Keratinocyte (primary cell): ENCODE measurements around the gene CASP10. TPM values are rescaled to one million over a fixed set of nuclear protein-coding genes. Genes with fewer than 3 reads are reported as not detected.

Experiments used
- DNase-seq: peaks from one replicate; pipeline ENCODE4 v3.0.0-alpha.2; 2011; ENCODE audit warnings: low read depth, missing footprints, low spot score
- FAIRE-seq: peaks from 2 replicates; lab custom pipeline; 2011; peaks lifted over from hg19 to GRCh38; lab: Jason Lieb, UNC
- H2AFZ ChIP-seq: 2 replicates; pipeline ENCODE4 v1.6.0; 2012; ENCODE audit warnings: low read length, control low read depth, inconsistent platforms; ENCODE audit not compliant: control insufficient read depth
- H3K27ac ChIP-seq: 2 replicates; pipeline ENCODE4 v1.5.1; 2011; ENCODE audit warnings: low read length; ENCODE audit not compliant: control insufficient read depth, insufficient read depth
- H3K27me3 ChIP-seq: 3 replicates; pipeline ENCODE4 v1.6.0; 2011; ENCODE audit warnings: low read length; ENCODE audit not compliant: control insufficient read depth, insufficient read depth; ENCODE audit errors: extremely low read depth
- H3K36me3 ChIP-seq, 2 experiments: 2 replicates in 1 of 2; 3 replicates in 1 of 2; pipeline ENCODE4 v1.5.1; 2011; ENCODE audit warnings: low read length in 2 of 2, mild to moderate bottlenecking in 1 of 2; ENCODE audit not compliant: control insufficient read depth in 2 of 2, insufficient read depth in 2 of 2; ENCODE audit errors: extremely low read depth in 1 of 2
- H3K4me1 ChIP-seq: 3 replicates; pipeline ENCODE4 v1.5.1; 2011; ENCODE audit warnings: low read length; ENCODE audit not compliant: control insufficient read depth, insufficient read depth; ENCODE audit errors: extremely low read depth
- H3K4me2 ChIP-seq: 3 replicates; pipeline ENCODE4 v1.6.0; 2011; ENCODE audit warnings: low read depth, low read length; ENCODE audit not compliant: control insufficient read depth, insufficient read depth; ENCODE audit errors: extremely low read depth
- H3K4me3 ChIP-seq, 3 experiments: fragments of 200-600 bp in 1 of 3; sonication (generic) in 1 of 3; 2 replicates in 2 of 3; 3 replicates in 1 of 3; pipeline ENCODE4 v1.5.1; 2011 to 2016; ENCODE audit warnings: low read length in 3 of 3, mild to moderate bottlenecking in 3 of 3, control low read depth in 2 of 3, inconsistent platforms in 1 of 3, low read depth in 1 of 3, mixed read lengths in 1 of 3, mixed run types in 1 of 3, moderate library complexity in 1 of 3; ENCODE audit not compliant: control insufficient read depth in 2 of 3, insufficient read depth in 2 of 3; ENCODE audit errors: extremely low read depth in 1 of 3
- H3K79me2 ChIP-seq: 2 replicates; pipeline ENCODE4 v1.6.0; 2012; ENCODE audit warnings: low read length; ENCODE audit not compliant: control insufficient read depth, insufficient read depth
- H3K9ac ChIP-seq: 3 replicates; pipeline ENCODE4 v1.6.0; 2011; ENCODE audit warnings: low read length; ENCODE audit not compliant: control insufficient read depth, insufficient read depth; ENCODE audit errors: extremely low read depth
- H3K9me1 ChIP-seq: 3 replicates; pipeline ENCODE4 v1.6.0; 2011; ENCODE audit warnings: low read length; ENCODE audit not compliant: control insufficient read depth, insufficient read depth; ENCODE audit errors: extremely low read depth
- H3K9me3 ChIP-seq: 2 replicates; pipeline ENCODE4 v1.5.1; 2012; ENCODE audit warnings: low read depth, low read length; ENCODE audit not compliant: control insufficient read depth
- H4K20me1 ChIP-seq: 3 replicates; pipeline ENCODE4 v1.6.0; 2011; ENCODE audit warnings: low read length; ENCODE audit not compliant: control insufficient read depth, insufficient read depth; ENCODE audit errors: extremely low read depth
- EZH2 ChIP-seq: IDR thresholded peaks from one replicate; pipeline ENCODE4 v1.6.1; 2012; ENCODE audit warnings: inconsistent platforms, mild to moderate bottlenecking, low read length, moderate library complexity
- dilution Hi-C: fragments of 300-500 bp; cut with MboI; formaldehyde crosslinking; loops from one replicate; pipeline ENCODE4 v1.7.0; 2020; ENCODE audit warnings: low sequenced_read_pairs; ENCODE audit not compliant: extremely low pct_ligation_motif_present
- polyA plus RNA-seq, 5 experiments: library from polyadenylated mRNA; depleted of rRNA in 3 of 5; stranded (reverse) in 3 of 5; stranded (forward) in 1 of 5; unstranded in 1 of 5; fragments of >200 nt; gene quantifications; 1 replicate in 1 of 5; 2 replicates in 3 of 5; 3 replicates in 1 of 5; pipeline versions ENCODE4 v1.2.1 to v1.2.3, GENCODE V29; 2011 to 2012; ENCODE audit warnings: missing spikeins in 2 of 5, low read depth in 1 of 5, low replicate concordance in 1 of 5
- TF ChIP-seq, protein P1 (sequence below), 3 experiments: IDR thresholded peaks in 1 of 3; conservative IDR thresholded peaks in 1 of 3; optimal IDR thresholded peaks in 1 of 3; 2 replicates in 2 of 3; 3 replicates in 1 of 3; pipeline versions ENCODE3 to v1.5.1; 2011; ENCODE audit warnings: low read length in 3 of 3, mild to moderate bottlenecking in 3 of 3, moderate library complexity in 2 of 3, control low read depth in 1 of 3, inconsistent platforms in 1 of 3; ENCODE audit not compliant: insufficient read depth in 2 of 3; ENCODE audit errors: extremely low read depth in 1 of 3

CASP10 gene
- polyA plus RNA-seq, 1 donor (not counting 4 experiments of a cell fraction or from before 2014, with no cell fraction given) = 7.1 TPM

DNA sequence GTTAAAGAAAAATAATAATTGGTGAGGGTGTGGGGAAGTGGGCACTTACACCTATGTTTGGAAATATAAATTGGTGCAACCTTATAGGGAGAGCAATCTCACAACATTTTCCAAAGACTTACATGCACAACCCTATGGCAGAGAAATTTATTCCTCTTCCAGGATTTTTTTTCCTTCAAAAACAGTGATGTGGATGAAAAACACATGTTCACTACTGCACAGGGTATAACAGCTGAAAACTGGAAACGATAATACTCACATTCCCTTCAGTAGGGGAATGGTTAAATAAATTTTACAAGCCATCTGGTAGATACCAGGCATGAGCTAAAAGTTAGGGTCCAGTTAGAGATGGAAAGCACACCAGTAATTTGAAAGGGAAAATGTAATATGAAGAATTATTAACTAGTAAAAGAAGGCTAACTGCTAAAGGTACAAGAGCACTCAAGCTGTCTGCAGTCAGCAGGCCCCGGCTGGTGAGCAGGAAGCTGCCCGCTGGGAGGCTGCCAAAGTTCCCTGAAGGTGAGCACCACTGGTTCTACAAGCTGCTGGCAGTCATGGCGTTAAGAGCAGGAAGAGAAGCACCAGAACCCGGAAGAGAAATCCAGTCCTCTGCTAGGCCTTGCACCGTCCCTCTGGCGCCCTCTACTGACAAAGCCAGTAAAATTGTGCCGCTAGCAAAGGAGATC is 49.0 kb downstream of the CASP10 start:
- DNase-seq = peak; percentile 88
- dilution Hi-C loops = no loop called here
- Histone ChIP-seq H3K27me3 (no peaks in the 10 kb centered on the region), H3K79me2 (peaks cover 25% of the 10 kb centered on the region), H3K36me3 (peaks cover 0 to 2% of the 10 kb centered on the region in 2 experiments), H3K4me1 (peaks cover 32% of the 10 kb centered on the region), H3K9me1 (no peaks in the 10 kb centered on the region), H4K20me1 (no peaks in the 10 kb centered on the region), H3K4me2 (peak overlapping the region; percentile 83), H3K4me3 (peak overlapping the region in 1 of 3 experiments; percentile 19), H3K9me3 (no peaks in the 10 kb centered on the region), H3K9ac (no peak overlapping the region), H2AFZ (peak overlapping the region; percentile 96), H3K27ac (peak overlapping the region; percentile 21)
- FAIRE-seq = peak; percentile 91
- TF ChIP-seq EZH2 = no peak
- TF ChIP-seq, protein P1, sequence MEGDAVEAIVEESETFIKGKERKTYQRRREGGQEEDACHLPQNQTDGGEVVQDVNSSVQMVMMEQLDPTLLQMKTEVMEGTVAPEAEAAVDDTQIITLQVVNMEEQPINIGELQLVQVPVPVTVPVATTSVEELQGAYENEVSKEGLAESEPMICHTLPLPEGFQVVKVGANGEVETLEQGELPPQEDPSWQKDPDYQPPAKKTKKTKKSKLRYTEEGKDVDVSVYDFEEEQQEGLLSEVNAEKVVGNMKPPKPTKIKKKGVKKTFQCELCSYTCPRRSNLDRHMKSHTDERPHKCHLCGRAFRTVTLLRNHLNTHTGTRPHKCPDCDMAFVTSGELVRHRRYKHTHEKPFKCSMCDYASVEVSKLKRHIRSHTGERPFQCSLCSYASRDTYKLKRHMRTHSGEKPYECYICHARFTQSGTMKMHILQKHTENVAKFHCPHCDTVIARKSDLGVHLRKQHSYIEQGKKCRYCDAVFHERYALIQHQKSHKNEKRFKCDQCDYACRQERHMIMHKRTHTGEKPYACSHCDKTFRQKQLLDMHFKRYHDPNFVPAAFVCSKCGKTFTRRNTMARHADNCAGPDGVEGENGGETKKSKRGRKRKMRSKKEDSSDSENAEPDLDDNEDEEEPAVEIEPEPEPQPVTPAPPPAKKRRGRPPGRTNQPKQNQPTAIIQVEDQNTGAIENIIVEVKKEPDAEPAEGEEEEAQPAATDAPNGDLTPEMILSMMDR (optimal IDR thresholded peaks at IDR 0.05 in 1 of 3, IDR thresholded peaks at IDR 0.05 in 1 of 3, conservative IDR thresholded peaks at IDR 0.05 in 1 of 3; ENCODE audit: extremely low read depth in 1 of 3, insufficient read depth in 2 of 3, low read length in 3 of 3) = peak; percentile 92 to 99 (median 93)

DNA sequence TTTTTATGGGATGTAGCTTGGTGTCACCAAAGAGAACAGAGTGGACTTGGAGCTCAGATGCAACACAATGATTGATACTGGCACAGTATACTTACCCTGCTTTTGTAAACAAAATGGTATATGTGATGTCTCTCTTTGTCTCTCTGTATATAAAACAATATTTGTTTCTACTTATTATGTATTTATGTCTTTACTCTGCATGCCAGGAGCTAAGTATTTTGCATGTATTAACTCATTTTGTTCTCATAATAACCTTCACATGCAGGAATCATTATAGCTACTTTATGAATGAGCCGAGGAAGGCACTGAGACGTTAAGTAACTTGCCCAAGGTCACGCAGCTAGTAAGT is 49.5 kb downstream of the CASP10 start:
- no peak for DNase-seq
- dilution Hi-C loops = no loop called here
- Histone ChIP-seq H3K4me3 (no peak overlapping the region), H3K4me2 (peak overlapping the region; percentile 83), H3K27me3 (no peaks in the 10 kb centered on the region), H3K4me1 (peaks cover 32% of the 10 kb centered on the region), H2AFZ (peak overlapping the region; percentile 40), H3K36me3 (peaks cover 0 to 2% of the 10 kb centered on the region in 2 experiments), H3K9ac (no peak overlapping the region), H3K79me2 (peaks cover 25% of the 10 kb centered on the region), H3K9me1 (no peaks in the 10 kb centered on the region), H4K20me1 (no peaks in the 10 kb centered on the region), H3K9me3 (no peaks in the 10 kb centered on the region), H3K27ac (no peak overlapping the region)
- TF ChIP-seq, protein P1 (optimal IDR thresholded peaks at IDR 0.05 in 1 of 3, IDR thresholded peaks at IDR 0.05 in 1 of 3, conservative IDR thresholded peaks at IDR 0.05 in 1 of 3; ENCODE audit: extremely low read depth in 1 of 3, insufficient read depth in 2 of 3, low read length in 3 of 3) = no peak
- TF ChIP-seq EZH2 = no peak
- FAIRE-seq = no peak
